Heart right ventricle (tissue), 16 donors: ENCODE data around the gene IER5L. TPM values are rescaled to one million over a fixed set of nuclear protein-coding genes. Genes with fewer than 3 reads are reported as not detected.

Source experiments
- ATAC-seq, 8 donors: fragments of 200-7000 bp; cut with Tn5 transposase; one replicate each; pipeline ENCODE4 v1.9.1; 2020; ENCODE audit warnings: mild to moderate bottlenecking in 8 of 8, moderate library complexity in 8 of 8, moderate number of reproducible peaks in 1 of 8
- DNase-seq, 2 donors: peaks; one replicate each; pipeline ENCODE4 v3.0.0-alpha.2; 2020
- H3K27ac ChIP-seq, 10 donors: fragments of 200-600 bp; sonication (generic) in 2 of 10; one replicate each; pipeline versions ENCODE4 v1.5.0 to v1.8.0; 2020 to 2022; ENCODE audit warnings: mild to moderate bottlenecking in 3 of 10
- H3K27me3 ChIP-seq, 7 donors: fragments of 200-600 bp; one replicate each; pipeline ENCODE4 v1.8.0; 2021 to 2022; ENCODE audit warnings: mild to moderate bottlenecking in 2 of 7
- H3K36me3 ChIP-seq, 9 donors: fragments of 200-600 bp; sonication (generic) in 1 of 9; one replicate each; pipeline versions ENCODE4 v1.5.0 to v1.8.0; 2020 to 2022; ENCODE audit warnings: mild to moderate bottlenecking in 2 of 9
- H3K4me1 ChIP-seq, 9 donors: fragments of 200-600 bp; sonication (generic) in 1 of 9; one replicate each; pipeline versions ENCODE4 v1.5.0 to v1.8.0; 2020 to 2022; ENCODE audit warnings: mild to moderate bottlenecking in 4 of 9
- H3K4me3 ChIP-seq, 10 donors: fragments of 200-600 bp; sonication (generic) in 2 of 10; one replicate each; pipeline versions ENCODE4 v1.5.0 to v1.8.0; 2020 to 2022; ENCODE audit warnings: mild to moderate bottlenecking in 7 of 10, moderate library complexity in 2 of 10
- H3K9me3 ChIP-seq, 11 donors: fragments of 200-600 bp in 10 of 11; sonication (generic) in 2 of 11; one replicate each; pipeline versions ENCODE4 v1.5.0 to v1.8.0; 2013 to 2022; ENCODE audit warnings: mild to moderate bottlenecking in 2 of 11, control low read depth in 1 of 11, moderate library complexity in 1 of 11
- CTCF ChIP-seq, 9 donors: fragments of 200-600 bp; sonication (generic) in 2 of 9; IDR thresholded peaks; one replicate each; pipeline versions ENCODE4 v1.5.0 to v1.8.0; 2021 to 2022; ENCODE audit warnings: antibody characterized with exemption in 9 of 9, mild to moderate bottlenecking in 5 of 9, moderate library complexity in 1 of 9
- WGBS, 2 donors: extraction: QIAGEN DNeasy Blood & Tissue Kit; methylation state at CpG; one replicate each; pipeline ENCODE4 v1.1.7; 2013; ENCODE audit warnings: inconsistent platforms in 1 of 2; 5-methylcytosine and 5-hydroxymethylcytosine counted together
- intact Hi-C, 10 donors: fragments of 100-400 bp; cut with DNase I; formaldehyde crosslinking; loops; one replicate each; pipeline versions ENCODE4 v1.11.1 to v1.14.2; 2022
- polyA plus RNA-seq, 2 donors: library from polyadenylated mRNA; stranded (reverse); fragments of 200-250 nt; gene quantifications; one replicate each; pipeline ENCODE4 v1.2.3, GENCODE V29; 2013
- total RNA-seq, 10 donors: library from RNA; stranded (reverse); fragmentation: NEBNext Ultra II Directional in 3 of 10; extraction: Animal tissue kit (Norgen Biotek cat#: 25700) in 3 of 10; gene quantifications; one replicate each; pipeline versions ENCODE4 v1.2.1 to v1.2.4, GENCODE V29; 2021 to 2023
- donor health status: Arrhythmogenic right ventricular cardiomyopathy.
- donor health status: ischemic (EF 13 %, LVEDD 7.1; RV severe dilation, severe dysfunction).
- donor health status: healthy with polysubstance abuse.
- donor health status: DM: no; HTN: yes; CAD: no.
- donor health status: DM: no; HTN: no; CAD: no.
- donor health status: ischemic (EF 25% LVEDD 6.9; RV normal size, moderate dysfunction).
- donor health status: ischemic (EF 25% LVEDD 5.7; RV mildly dilated, moderate dysfunction).
- donor health status: healthy.
- donor health status: DM: yes; HTN: yes; CAD: no.
- donor health status: Ischemic cardiomyopathy.
- donor health status: ischemic (EF 35%, LVEDD 5.7; RV mildly dilated, moderate dysfunction).
- donor health status: nonischemic (EF 11% LVEDD 7.7; RV severe dilation, severe dysfunction).
- donor health status: DM: yes; HTN: yes; CAD: no.
- donor health status: PGD.
- donor health status: ischemic (EF 29% LVEDD 5.4; RV normal size, mild dysfunction).
- donor health status: nonischemic (EF 23%, LVEDD 6.1; RV moderate dilation, normal function).

IER5L gene
- total and polyA plus RNA-seq, 12 donors = 1.2 to 26.3 (median 5.6) TPM

GRCh38 chr9:129182122-129182521 lies 4.1 kb upstream of the IER5L start:
- intact Hi-C loops = loop anchor here in 2 of 10 donors (5.0 to 10.0 kb wide), 2 partner anchors 75 to 133 kb away; no protein-coding TSS in a partner anchor
- Histone ChIP-seq H3K36me3 (no peaks in the 10 kb centered on the region), H3K4me3 (no peak overlapping the region), H3K9me3 (peaks cover 0 to 4% (median 0%) of the 10 kb centered on the region in 11 donors), H3K4me1 (peaks cover 3 to 21% (median 8%) of the 10 kb centered on the region in 9 donors), H3K27ac (no peak overlapping the region), H3K27me3 (no peaks in the 10 kb centered on the region)
- ATAC-seq (no peak), DNase-seq (no peak)
- WGBS, 2 donors = 91% methylated on average over 4 of the region's 4 CpGs
- TF ChIP-seq CTCF (IDR thresholded peaks at IDR 0.05) = no peak

- Histone ChIP-seq H3K36me3 (peaks cover 0 to 6% (median 0%) of the 10 kb centered on the region in 9 donors), H3K4me3 (no peak overlapping the region), H3K27me3 (no peaks in the 10 kb centered on the region), H3K4me1 (peaks cover 3 to 21% (median 9%) of the 10 kb centered on the region in 9 donors), H3K27ac (no peak overlapping the region), H3K9me3 (no peaks in the 10 kb centered on the region)
- intact Hi-C loops = loop anchor here in 2 of 10 donors (5.0 to 10.0 kb wide), 2 partner anchors 76 to 134 kb away; no protein-coding TSS in a partner anchor
- DNase-seq (no peak), ATAC-seq (no peak)
- TF ChIP-seq CTCF (IDR thresholded peaks at IDR 0.05) = no peak
- 84 to 86% methylated on average over 5 of the region's 5 CpGs for WGBS, 2 donors
Measured at GRCh38 chr9:129181246-129181645, 3.2 kb upstream of the IER5L start.

GRCh38 chr9:129178568-129179382 lies 714 bp upstream of the IER5L start:
- Histone ChIP-seq H3K27ac (peak overlapping the region in 1 of 10 donors; percentile 95), H3K9me3 (no peaks in the 10 kb centered on the region), H3K36me3 (peaks cover 0 to 6% (median 0%) of the 10 kb centered on the region in 9 donors), H3K4me1 (peaks cover 5 to 32% (median 21%) of the 10 kb centered on the region in 9 donors), H3K27me3 (peaks cover 0 to under 1% (median 0%) of the 10 kb centered on the region in 7 donors), H3K4me3 (peak overlapping the region in 9 of 10 donors; percentile 35 to 100 (median 91))
- intact Hi-C loops = loop anchor here in 9 of 10 donors (1.0 to 10.0 kb wide), 13 partner anchors 19 to 426 kb away; no protein-coding TSS in a partner anchor
- no peak for TF ChIP-seq CTCF (IDR thresholded peaks at IDR 0.05)
- no peak for ATAC-seq
- WGBS, 2 donors = 21 to 23% methylated on average over 44 to 45 of the region's 45 CpGs
- no peak for DNase-seq

- intact Hi-C loops = loop anchor here in 9 of 10 donors (2.0 to 10.0 kb wide), 14 partner anchors 35 to 427 kb away; no protein-coding TSS in a partner anchor
- WGBS, 2 donors = 0 to 1% methylated on average over 43 to 51 of the region's 56 CpGs
- DNase-seq (no peak), ATAC-seq (no peak)
- TF ChIP-seq CTCF (IDR thresholded peaks at IDR 0.05) = no peak
- H3K27me3 ChIP-seq = peaks cover 0 to 6% (median 0%) of the 10 kb centered on the region in 7 donors
- peak overlapping the region; percentile 69 to 100 (median 96) for H3K4me3 ChIP-seq
- H3K4me1 ChIP-seq = peaks cover 11 to 42% (median 35%) of the 10 kb centered on the region in 9 donors
- peaks cover 0 to 6% (median 0%) of the 10 kb centered on the region in 9 donors for H3K36me3 ChIP-seq
- peak overlapping the region; percentile 92 to 100 (median 98) for H3K27ac ChIP-seq
- H3K9me3 ChIP-seq = no peaks in the 10 kb centered on the region
Measured at GRCh38 chr9:129177443-129177790, 644 bp downstream of the IER5L start.
